Measurements from ENCODE around the gene L1CAM.

Gene L1CAM

DNA sequence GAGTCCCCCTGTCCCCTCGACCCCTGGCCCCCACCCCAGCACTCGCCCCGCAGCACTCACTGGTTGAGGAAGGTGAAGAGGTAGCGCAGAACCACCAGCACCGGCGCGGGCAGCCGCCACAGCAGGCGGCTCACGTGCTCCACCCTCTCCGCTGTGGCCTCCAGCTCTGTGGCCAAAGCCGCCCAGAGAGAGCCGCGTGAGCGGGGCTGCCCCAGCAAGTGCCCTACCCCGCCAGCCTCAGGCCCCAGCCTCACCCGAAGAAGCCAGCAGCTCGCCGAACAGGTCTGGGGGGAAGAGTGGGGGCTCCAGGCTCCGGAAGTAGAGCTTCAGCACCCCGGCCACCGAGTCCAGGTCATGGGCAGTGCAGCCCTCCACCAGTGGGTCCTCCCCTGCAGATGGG, 24.5 kb upstream of the L1CAM start:
- TF ChIP-seq FOXP2 (optimal IDR thresholded peaks at IDR 0.05; ENCODE audit: borderline replicate concordance, extremely low read depth, extremely low read length, insufficient read depth) (no peak), POLR2AphosphoS5 (IDR thresholded peaks at IDR 0.05; ENCODE audit: low read depth, low read length) (no peak), SIN3A (IDR thresholded peaks at IDR 0.05; ENCODE audit: borderline replicate concordance, insufficient read depth, low read length) (no peak), TAF1 (IDR thresholded peaks at IDR 0.05; ENCODE audit: borderline replicate concordance, insufficient read depth, low read length) (no peak)
- TF ChIP-seq, protein P1, sequence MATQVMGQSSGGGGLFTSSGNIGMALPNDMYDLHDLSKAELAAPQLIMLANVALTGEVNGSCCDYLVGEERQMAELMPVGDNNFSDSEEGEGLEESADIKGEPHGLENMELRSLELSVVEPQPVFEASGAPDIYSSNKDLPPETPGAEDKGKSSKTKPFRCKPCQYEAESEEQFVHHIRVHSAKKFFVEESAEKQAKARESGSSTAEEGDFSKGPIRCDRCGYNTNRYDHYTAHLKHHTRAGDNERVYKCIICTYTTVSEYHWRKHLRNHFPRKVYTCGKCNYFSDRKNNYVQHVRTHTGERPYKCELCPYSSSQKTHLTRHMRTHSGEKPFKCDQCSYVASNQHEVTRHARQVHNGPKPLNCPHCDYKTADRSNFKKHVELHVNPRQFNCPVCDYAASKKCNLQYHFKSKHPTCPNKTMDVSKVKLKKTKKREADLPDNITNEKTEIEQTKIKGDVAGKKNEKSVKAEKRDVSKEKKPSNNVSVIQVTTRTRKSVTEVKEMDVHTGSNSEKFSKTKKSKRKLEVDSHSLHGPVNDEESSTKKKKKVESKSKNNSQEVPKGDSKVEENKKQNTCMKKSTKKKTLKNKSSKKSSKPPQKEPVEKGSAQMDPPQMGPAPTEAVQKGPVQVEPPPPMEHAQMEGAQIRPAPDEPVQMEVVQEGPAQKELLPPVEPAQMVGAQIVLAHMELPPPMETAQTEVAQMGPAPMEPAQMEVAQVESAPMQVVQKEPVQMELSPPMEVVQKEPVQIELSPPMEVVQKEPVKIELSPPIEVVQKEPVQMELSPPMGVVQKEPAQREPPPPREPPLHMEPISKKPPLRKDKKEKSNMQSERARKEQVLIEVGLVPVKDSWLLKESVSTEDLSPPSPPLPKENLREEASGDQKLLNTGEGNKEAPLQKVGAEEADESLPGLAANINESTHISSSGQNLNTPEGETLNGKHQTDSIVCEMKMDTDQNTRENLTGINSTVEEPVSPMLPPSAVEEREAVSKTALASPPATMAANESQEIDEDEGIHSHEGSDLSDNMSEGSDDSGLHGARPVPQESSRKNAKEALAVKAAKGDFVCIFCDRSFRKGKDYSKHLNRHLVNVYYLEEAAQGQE (IDR thresholded peaks at IDR 0.05; ENCODE audit: insufficient read depth in 1 of 2, low read depth in 2 of 2, low read length in 2 of 2), result no peak

DNA sequence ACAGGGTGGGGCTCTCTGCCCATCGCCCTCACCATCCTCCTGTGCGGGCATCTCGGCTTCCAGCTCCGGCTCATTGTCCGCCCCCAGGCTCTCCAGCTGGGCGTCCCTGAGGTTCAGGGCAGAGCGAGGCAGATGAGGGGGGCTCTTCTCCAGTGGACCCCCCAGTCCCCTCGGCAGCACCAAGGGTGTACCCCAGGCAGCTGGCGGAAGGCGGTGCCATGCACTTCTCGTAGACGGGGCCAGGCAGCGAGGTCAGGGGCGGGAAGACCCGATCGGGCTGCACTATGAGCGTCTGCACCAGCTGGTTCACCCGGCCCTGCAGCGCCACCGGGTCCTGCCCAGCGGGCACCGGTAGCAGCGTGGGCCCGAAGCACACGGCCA, 24.0 kb upstream of the L1CAM start:
- TF ChIP-seq, protein P1 (IDR thresholded peaks at IDR 0.05; ENCODE audit: insufficient read depth in 1 of 2, low read depth in 2 of 2, low read length in 2 of 2), result no peak
- TF ChIP-seq POLR2AphosphoS5 (IDR thresholded peaks at IDR 0.05; ENCODE audit: low read depth, low read length), result no peak
- TF ChIP-seq FOXP2 (optimal IDR thresholded peaks at IDR 0.05; ENCODE audit: borderline replicate concordance, extremely low read depth, extremely low read length, insufficient read depth), result no peak
- TF ChIP-seq SIN3A (IDR thresholded peaks at IDR 0.05; ENCODE audit: borderline replicate concordance, insufficient read depth, low read length), result no peak
- TF ChIP-seq TAF1 (IDR thresholded peaks at IDR 0.05; ENCODE audit: borderline replicate concordance, insufficient read depth, low read length), result no peak

DNA sequence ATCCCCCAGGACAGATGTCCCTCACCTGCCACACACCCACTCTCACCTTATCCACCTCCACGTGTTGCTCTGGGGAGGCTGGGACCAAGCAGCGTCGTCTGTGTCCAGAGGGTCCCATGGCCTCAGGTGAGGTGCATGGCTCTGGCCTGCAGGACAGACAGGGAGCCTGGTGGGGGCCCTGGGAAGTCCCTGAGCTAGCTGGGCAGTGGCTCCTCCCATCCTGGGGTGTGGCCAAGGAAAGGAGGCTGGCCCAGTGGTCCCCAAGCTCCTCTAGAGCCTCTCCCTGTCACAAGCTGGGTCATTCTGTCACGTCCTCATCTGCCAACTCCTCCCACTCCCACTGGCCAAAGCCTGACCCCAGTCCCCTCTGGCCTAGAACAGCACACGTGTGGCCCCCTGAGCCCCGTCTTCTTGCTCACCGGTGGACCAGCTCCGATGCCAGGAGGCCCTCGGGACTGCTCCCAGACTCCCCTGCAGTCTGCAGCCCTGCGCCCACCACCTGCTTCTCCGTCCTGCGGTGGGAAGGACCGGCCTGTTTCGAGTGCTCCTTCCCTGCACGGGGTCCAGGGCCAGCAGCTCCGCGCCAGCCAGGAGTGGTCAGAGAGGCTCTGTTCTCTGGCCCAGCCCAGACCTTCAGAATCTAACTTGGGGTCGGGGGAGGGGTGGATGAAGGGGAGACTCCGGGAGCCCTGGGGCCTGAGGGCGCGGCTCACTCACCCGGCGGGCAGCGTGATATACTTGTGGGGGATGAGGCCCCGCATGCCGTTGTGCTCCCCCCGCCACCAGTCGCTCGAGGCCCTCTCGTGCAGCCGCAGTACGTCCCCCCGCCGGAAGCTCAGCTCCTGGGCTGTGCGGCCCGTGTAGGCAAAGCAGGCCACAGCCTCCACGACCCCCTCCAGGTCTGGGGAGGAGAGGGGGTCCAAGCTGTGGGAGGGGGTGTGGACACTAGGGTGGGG, 23.3 kb upstream of the L1CAM start:
- no peak for TF ChIP-seq FOXP2 (optimal IDR thresholded peaks at IDR 0.05; ENCODE audit: borderline replicate concordance, extremely low read depth, extremely low read length, insufficient read depth)

DNA sequence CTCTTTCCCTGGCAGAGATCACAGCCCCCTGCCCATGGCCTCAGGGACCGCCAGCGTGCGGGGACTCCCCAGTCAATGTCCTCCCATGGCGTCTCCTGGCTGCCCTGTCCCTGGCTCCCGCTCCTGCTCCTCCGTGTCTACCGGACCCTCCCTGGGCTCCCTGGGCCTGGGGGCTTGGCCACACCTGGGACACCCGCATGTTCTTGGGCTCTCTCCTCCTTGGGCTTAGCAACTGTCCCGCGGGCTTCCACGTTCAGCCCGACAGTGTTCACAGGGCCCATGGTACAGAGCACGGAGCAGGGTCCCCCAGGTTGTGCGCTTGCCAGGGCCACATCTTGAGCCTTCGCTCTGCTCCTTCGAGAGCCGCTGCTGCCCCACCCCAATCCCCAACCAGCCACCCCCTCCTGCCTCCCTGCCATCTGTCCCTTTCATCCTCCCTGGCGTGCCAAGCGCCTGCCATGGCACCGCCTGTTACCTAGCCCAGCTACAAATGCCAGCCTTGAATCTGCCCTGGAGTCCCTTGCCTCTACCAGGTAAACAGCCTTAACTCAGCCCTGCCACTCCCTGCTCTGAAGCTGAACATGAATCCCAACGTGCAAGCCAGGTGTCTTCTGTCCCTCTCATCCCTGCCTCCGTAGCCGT, 22.4 kb upstream of the L1CAM start:
- TF ChIP-seq FOXP2 (optimal IDR thresholded peaks at IDR 0.05; ENCODE audit: borderline replicate concordance, extremely low read depth, extremely low read length, insufficient read depth) (no peak), POLR2AphosphoS5 (IDR thresholded peaks at IDR 0.05; ENCODE audit: low read depth, low read length) (no peak), TAF1 (IDR thresholded peaks at IDR 0.05; ENCODE audit: borderline replicate concordance, insufficient read depth, low read length) (no peak), SIN3A (IDR thresholded peaks at IDR 0.05; ENCODE audit: borderline replicate concordance, insufficient read depth, low read length) (no peak)
- TF ChIP-seq, protein P1 (IDR thresholded peaks at IDR 0.05; ENCODE audit: insufficient read depth in 1 of 2, low read depth in 2 of 2, low read length in 2 of 2), result no peak

DNA sequence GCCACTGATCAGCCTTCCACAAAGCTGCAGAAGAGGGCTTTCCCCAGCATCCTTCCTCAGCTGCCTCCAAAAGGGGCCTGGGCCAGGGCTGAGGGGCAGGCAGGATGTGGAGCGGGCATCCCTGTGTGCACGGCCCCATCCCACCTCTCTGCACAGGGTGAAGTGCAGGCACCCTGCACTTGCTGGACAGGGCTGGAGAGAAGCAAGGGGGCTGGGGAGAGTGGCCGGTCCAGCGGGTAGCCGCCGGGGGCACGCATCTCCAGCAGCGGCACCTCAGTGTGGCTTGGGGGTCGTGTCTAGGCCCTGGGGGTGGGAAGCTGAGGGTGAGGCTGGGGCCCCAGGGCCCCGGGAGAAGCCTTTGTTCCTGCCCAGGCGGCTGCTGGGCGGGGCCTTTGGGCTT, 21.5 kb upstream of the L1CAM start:
- no peak for TF ChIP-seq FOXP2 (optimal IDR thresholded peaks at IDR 0.05; ENCODE audit: borderline replicate concordance, extremely low read depth, extremely low read length, insufficient read depth)
- no peak for TF ChIP-seq SIN3A (IDR thresholded peaks at IDR 0.05; ENCODE audit: borderline replicate concordance, insufficient read depth, low read length)
- no peak for TF ChIP-seq TAF1 (IDR thresholded peaks at IDR 0.05; ENCODE audit: borderline replicate concordance, insufficient read depth, low read length)
- no peak for TF ChIP-seq POLR2AphosphoS5 (IDR thresholded peaks at IDR 0.05; ENCODE audit: low read depth, low read length)
- TF ChIP-seq, protein P1 (IDR thresholded peaks at IDR 0.05; ENCODE audit: insufficient read depth in 1 of 2, low read depth in 2 of 2, low read length in 2 of 2), result no peak
